Endothelial cell of umbilical vein (primary cell): ENCODE measurements around the gene RIC8A. TPM values are rescaled to one million over a fixed set of nuclear protein-coding genes. Genes with fewer than 3 reads are reported as not detected.

Source experiments
- BruUV-seq: library from RNA; stranded (reverse); fragments of 400-500 nt; replicated peaks from 2 replicates; lab custom pipeline; 2021; lab: Mats Ljungman, UMichigan
- CTCF ChIA-PET: fragments of 300-600, 350-600 bp; sonication (Branson Sonifier 250); formaldehyde crosslinking; loops from one replicate; lab custom pipeline; 2021; ENCODE audit warnings: antibody characterized with exemption, inconsistent platforms; lab: Charles Lee
- POLR2A ChIA-PET: fragments of 300-600, 350-600 bp; sonication (Branson Sonifier 250); formaldehyde crosslinking; loops from one replicate; lab custom pipeline; 2021; ENCODE audit warnings: antibody characterized with exemption, inconsistent platforms; lab: Charles Lee
- DNase-seq: peaks from one replicate; pipeline ENCODE4 v3.0.0-alpha.2; 2011; ENCODE audit warnings: low read depth, low spot score
- FAIRE-seq: peaks from 2 replicates; lab custom pipeline; 2011; peaks lifted over from hg19 to GRCh38; lab: Jason Lieb, UNC
- H2AFZ ChIP-seq: 2 replicates; pipeline ENCODE4 v1.6.0; 2012; ENCODE audit warnings: low read depth, low read length, control low read depth, inconsistent platforms
- H3K27ac ChIP-seq: 2 replicates; pipeline ENCODE4 v1.5.1; 2011; ENCODE audit warnings: low read depth, mild to moderate bottlenecking, control low read depth, low read length, moderate library complexity; ENCODE audit not compliant: insufficient read depth
- H3K27me3 ChIP-seq, 2 experiments: 2 replicates each; pipeline versions ENCODE4 v1.6.0 to v1.6.1; 2011; ENCODE audit warnings: low read length in 2 of 2, mixed read lengths in 1 of 2; ENCODE audit not compliant: control insufficient read depth in 2 of 2, insufficient read depth in 2 of 2
- H3K36me3 ChIP-seq, 2 experiments: 2 replicates in 1 of 2; 3 replicates in 1 of 2; pipeline ENCODE4 v1.5.1; 2011; ENCODE audit warnings: low read length in 2 of 2, mild to moderate bottlenecking in 1 of 2, moderate library complexity in 1 of 2; ENCODE audit not compliant: control insufficient read depth in 2 of 2, insufficient read depth in 2 of 2; ENCODE audit errors: extremely low read depth in 1 of 2
- H3K4me1 ChIP-seq: 3 replicates; pipeline ENCODE4 v1.5.1; 2011; ENCODE audit warnings: mild to moderate bottlenecking, low read length; ENCODE audit not compliant: control insufficient read depth, insufficient read depth; ENCODE audit errors: extremely low read depth
- H3K4me2 ChIP-seq: 2 replicates; pipeline ENCODE4 v1.6.1; 2011; ENCODE audit warnings: low read length, control low read depth, mixed read lengths; ENCODE audit not compliant: insufficient read depth
- H3K4me3 ChIP-seq, 3 experiments: fragments of 200-600 bp in 1 of 3; sonication (generic), shearing (Covaris generic) in 1 of 3; replicated peaks in 1 of 3; 2 replicates each; pipeline ENCODE4 v1.5.1; 2011 to 2016; ENCODE audit warnings: control low read depth in 3 of 3, low read length in 3 of 3, mild to moderate bottlenecking in 2 of 3, inconsistent platforms in 1 of 3, low read depth in 1 of 3, moderate library complexity in 1 of 3; ENCODE audit not compliant: insufficient read depth in 1 of 3
- H3K79me2 ChIP-seq: 2 replicates; pipeline ENCODE4 v1.6.0; 2012; ENCODE audit warnings: low read length, inconsistent platforms; ENCODE audit not compliant: control insufficient read depth, insufficient read depth
- H3K9ac ChIP-seq: replicated peaks from 2 replicates; pipeline ENCODE3; 2011; ENCODE audit warnings: low read length, control low read depth; ENCODE audit not compliant: insufficient read depth; ENCODE audit errors: extremely low read depth
- H3K9me1 ChIP-seq: replicated peaks from 3 replicates; pipeline ENCODE4 v1.6.0; 2011; ENCODE audit warnings: mild to moderate bottlenecking, low read length; ENCODE audit not compliant: control insufficient read depth, insufficient read depth; ENCODE audit errors: extremely low read depth
- H3K9me3 ChIP-seq: replicated peaks from 2 replicates; pipeline ENCODE4 v1.5.1; 2012; ENCODE audit warnings: low read length, inconsistent platforms; ENCODE audit not compliant: control insufficient read depth, insufficient read depth
- H4K20me1 ChIP-seq: replicated peaks from 2 replicates; pipeline ENCODE3; 2011; ENCODE audit warnings: mild to moderate bottlenecking, low read length; ENCODE audit not compliant: control insufficient read depth, insufficient read depth; ENCODE audit errors: extremely low read depth
- EZH2 ChIP-seq: IDR thresholded peaks from 2 replicates; pipeline ENCODE4 v1.6.1; 2012; ENCODE audit warnings: borderline replicate concordance, low read depth, mild to moderate bottlenecking, moderate library complexity, low read length, inconsistent platforms; ENCODE audit not compliant: severe bottlenecking
- FOS ChIP-seq: IDR thresholded peaks from 2 replicates; pipeline ENCODE4 v1.6.1; 2011; ENCODE audit warnings: mild to moderate bottlenecking, low read length, moderate library complexity, borderline replicate concordance; ENCODE audit not compliant: insufficient read depth
- GATA2 ChIP-seq: IDR thresholded peaks from 2 replicates; pipeline ENCODE4 v1.7.0; 2011; ENCODE audit warnings: low read depth, mild to moderate bottlenecking, moderate library complexity, mixed read lengths, low read length; ENCODE audit not compliant: insufficient read length, insufficient read depth
- JUN ChIP-seq: IDR thresholded peaks from 2 replicates; pipeline ENCODE4 v1.6.1; 2011; ENCODE audit warnings: borderline replicate concordance, low read depth; ENCODE audit not compliant: insufficient read length, insufficient read depth
- POLR2AphosphoS5 ChIP-seq: IDR thresholded peaks from 2 replicates; pipeline ENCODE4 v1.6.1; 2012; ENCODE audit warnings: low read depth, mild to moderate bottlenecking, control low read depth, low read length, moderate library complexity; ENCODE audit not compliant: insufficient read depth
- dilution Hi-C: fragments of 300-500 bp; cut with MboI; formaldehyde crosslinking; loops from one replicate; pipeline ENCODE4 v1.15.0; 2019; ENCODE audit warnings: low sequenced_read_pairs; ENCODE audit not compliant: extremely low pct_ligation_motif_present
- intact Hi-C: fragments of 100-400 bp; cut with micrococcal nuclease; formaldehyde crosslinking; loops from one replicate; pipeline ENCODE4 v1.10.0; 2022
- polyA plus RNA-seq, 4 experiments: library from polyadenylated mRNA; depleted of rRNA in 3 of 4; stranded (reverse) in 3 of 4; unstranded in 1 of 4; fragments of >200 nt; gene quantifications; 2 replicates each; pipeline versions ENCODE4 v1.2.1 to v1.2.3, GENCODE V29; 2011 to 2012; ENCODE audit warnings: missing spikeins in 1 of 4
- total RNA-seq: library from RNA; stranded (reverse); gene quantifications from 2 replicates; pipeline ENCODE4 v1.2.3, GENCODE V29; 2021
- TF ChIP-seq, protein P1 (sequence below), 2 donors: IDR thresholded peaks; 1 replicate in 1 of 2; 2 replicates in 1 of 2; pipeline ENCODE4 v1.5.1; 2011; ENCODE audit warnings: low read length in 2 of 2, mild to moderate bottlenecking in 2 of 2, moderate library complexity in 2 of 2, control low read depth in 1 of 2, inconsistent platforms in 1 of 2, low read depth in 1 of 2; ENCODE audit not compliant: insufficient read depth in 1 of 2; ENCODE audit errors: extremely low read depth in 1 of 2
- TF ChIP-seq, protein P2 (sequence below): IDR thresholded peaks from 2 replicates; pipeline ENCODE4 v1.6.1; 2011; ENCODE audit not compliant: insufficient read depth, insufficient read length

Gene RIC8A
- total and polyA plus RNA-seq, 2 donors (not counting 3 experiments of a cell fraction or from before 2014, with no cell fraction given) = 112 to 143 TPM

DNA sequence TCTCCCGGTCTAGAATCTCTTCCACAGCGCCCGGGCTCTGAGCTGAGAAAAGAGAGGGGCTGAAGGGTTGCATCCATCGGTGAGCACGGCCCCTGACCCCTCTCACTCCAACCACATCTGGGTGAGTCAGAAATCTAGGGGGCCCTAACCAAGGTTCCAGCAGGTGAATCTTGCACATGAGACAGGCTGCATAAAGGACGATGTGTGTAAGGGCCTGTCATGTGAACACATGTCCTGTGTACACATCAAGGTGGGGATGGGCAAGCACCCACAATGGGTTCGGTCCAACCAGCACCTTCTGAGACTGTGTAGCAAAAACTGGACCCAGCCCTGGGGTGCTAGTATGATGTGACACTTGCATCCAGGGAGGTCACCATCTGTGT is 1.5 kb upstream of the RIC8A start:
- Histone ChIP-seq H3K27ac (no peak overlapping the region), H3K4me1 (peaks cover 23% of the 10 kb centered on the region), H3K4me3 (peak overlapping the region in 1 of 3 experiments; percentile 74), H3K9ac (peak overlapping the region; percentile 96), H3K4me2 (peak overlapping the region; percentile 63), H3K9me3 (no peaks in the 10 kb centered on the region), H4K20me1 (no peaks in the 10 kb centered on the region), H3K79me2 (peaks cover 43% of the 10 kb centered on the region), H3K27me3 (no peaks in the 10 kb centered on the region), H2AFZ (no peak overlapping the region), H3K36me3 (peaks cover 7 to 27% of the 10 kb centered on the region in 2 experiments), H3K9me1 (no peaks in the 10 kb centered on the region)
- no peak for TF ChIP-seq JUN
- no peak for TF ChIP-seq POLR2AphosphoS5
- TF ChIP-seq, protein P1, sequence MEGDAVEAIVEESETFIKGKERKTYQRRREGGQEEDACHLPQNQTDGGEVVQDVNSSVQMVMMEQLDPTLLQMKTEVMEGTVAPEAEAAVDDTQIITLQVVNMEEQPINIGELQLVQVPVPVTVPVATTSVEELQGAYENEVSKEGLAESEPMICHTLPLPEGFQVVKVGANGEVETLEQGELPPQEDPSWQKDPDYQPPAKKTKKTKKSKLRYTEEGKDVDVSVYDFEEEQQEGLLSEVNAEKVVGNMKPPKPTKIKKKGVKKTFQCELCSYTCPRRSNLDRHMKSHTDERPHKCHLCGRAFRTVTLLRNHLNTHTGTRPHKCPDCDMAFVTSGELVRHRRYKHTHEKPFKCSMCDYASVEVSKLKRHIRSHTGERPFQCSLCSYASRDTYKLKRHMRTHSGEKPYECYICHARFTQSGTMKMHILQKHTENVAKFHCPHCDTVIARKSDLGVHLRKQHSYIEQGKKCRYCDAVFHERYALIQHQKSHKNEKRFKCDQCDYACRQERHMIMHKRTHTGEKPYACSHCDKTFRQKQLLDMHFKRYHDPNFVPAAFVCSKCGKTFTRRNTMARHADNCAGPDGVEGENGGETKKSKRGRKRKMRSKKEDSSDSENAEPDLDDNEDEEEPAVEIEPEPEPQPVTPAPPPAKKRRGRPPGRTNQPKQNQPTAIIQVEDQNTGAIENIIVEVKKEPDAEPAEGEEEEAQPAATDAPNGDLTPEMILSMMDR (IDR thresholded peaks at IDR 0.05; ENCODE audit: extremely low read depth in 1 of 2, insufficient read depth in 1 of 2, low read depth in 1 of 2, low read length in 2 of 2) = no peak
- TF ChIP-seq, protein P2, sequence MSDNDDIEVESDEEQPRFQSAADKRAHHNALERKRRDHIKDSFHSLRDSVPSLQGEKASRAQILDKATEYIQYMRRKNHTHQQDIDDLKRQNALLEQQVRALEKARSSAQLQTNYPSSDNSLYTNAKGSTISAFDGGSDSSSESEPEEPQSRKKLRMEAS = no peak
- TF ChIP-seq FOS = no peak
- no peak for TF ChIP-seq GATA2
- no peak for TF ChIP-seq EZH2
- intact Hi-C loops = loop anchor here (5.0 kb wide), 2 partner anchors 101 to 151 kb away; partner anchors contain the start of gene IFITM2
- ChIA-PET POLR2A (no interaction called here), CTCF (interaction anchor here (1.6 kb wide), 1 partner anchor 45 kb away, joined by 6 read pairs; no protein-coding TSS in a partner anchor)
- dilution Hi-C loops = no loop called here
- DNase-seq (no peak), FAIRE-seq (no peak)
- BruUV-seq = no TSS peak
